H1 (cell line): ENCODE data around the gene LCN2. TPM values are rescaled to one million over a fixed set of nuclear protein-coding genes. Genes with fewer than 3 reads are reported as not detected.
A peak's percentile ranks its signal among the peaks of the same experiment; 100 is the strongest.

ENCODE experiments used
- BACH1 ChIP-seq: IDR thresholded peaks from 2 replicates; pipeline ENCODE4 v1.6.1; 2012; ENCODE audit warnings: low read length, improper control_type of control experiment
- CEBPB ChIP-seq: IDR thresholded peaks from 2 replicates; pipeline ENCODE4 v1.6.1; 2012; ENCODE audit warnings: low read depth, low read length
- CHD2 ChIP-seq: IDR thresholded peaks from 2 replicates; pipeline ENCODE4 v1.6.1; 2012; ENCODE audit warnings: low read length, improper control_type of control experiment
- CHD7 ChIP-seq: fragments of 300-600 bp; sonication (generic); IDR thresholded peaks from 2 replicates; pipeline ENCODE4 v1.7.1; 2012; ENCODE audit warnings: low read length, moderate library complexity, mild to moderate bottlenecking, inconsistent platforms; ENCODE audit not compliant: insufficient replicate concordance
- CTBP2 ChIP-seq: IDR thresholded peaks from 2 replicates; pipeline ENCODE4 v1.7.0; 2011; ENCODE audit warnings: borderline replicate concordance, mild to moderate bottlenecking, moderate library complexity, mixed read lengths, low read length; ENCODE audit not compliant: insufficient read depth, insufficient read length
- HDAC6 ChIP-seq: IDR thresholded peaks from one replicate; pipeline ENCODE4 v1.7.1; 2012; ENCODE audit warnings: low read depth, mild to moderate bottlenecking, inconsistent platforms, low read length, moderate library complexity
- NRF1 ChIP-seq: IDR thresholded peaks from 2 replicates; pipeline ENCODE4 v1.6.1; 2011; ENCODE audit warnings: mild to moderate bottlenecking, low read depth, low read length, improper control_type of control experiment
- POU5F1 ChIP-seq: IDR thresholded peaks from 2 replicates; pipeline ENCODE4 v1.6.1; 2011; ENCODE audit warnings: low read depth, mild to moderate bottlenecking, low read length, moderate library complexity
- RBBP5 ChIP-seq: IDR thresholded peaks from 2 replicates; pipeline ENCODE4 v1.7.1; 2012; ENCODE audit warnings: low read depth, mild to moderate bottlenecking, inconsistent platforms, low read length, moderate library complexity, borderline replicate concordance
- RXRA ChIP-seq: IDR thresholded peaks from 2 replicates; pipeline ENCODE4 v1.6.1; 2011; ENCODE audit warnings: low read depth, mild to moderate bottlenecking, low read length, moderate library complexity; ENCODE audit not compliant: insufficient read depth
- polyA plus RNA-seq, 7 experiments: library from polyadenylated mRNA; depleted of rRNA in 3 of 7; stranded (reverse) in 5 of 7; unstranded in 2 of 7; fragments of >200 nt in 5 of 7; fragments of 200-250 nt in 2 of 7; gene quantifications; 1 replicate in 5 of 7; 2 replicates in 1 of 7; 4 replicates in 1 of 7; pipeline versions ENCODE4 v1.2.1 to v1.2.3, GENCODE V29; 2011 to 2013; ENCODE audit warnings: missing spikeins in 2 of 7, mixed read lengths in 2 of 7
- total RNA-seq: library from RNA; stranded (reverse); fragmentation: NEBNext Ultra II Directional; extraction: Animal tissue kit (Norgen Biotek cat#: 25700); gene quantifications from 2 replicates; pipeline ENCODE4 v1.2.1, GENCODE V29; 2021
- TF ChIP-seq, protein P1 (sequence below): IDR thresholded peaks from 2 replicates; pipeline ENCODE4 v1.6.1; 2012; ENCODE audit warnings: inconsistent platforms

LCN2 gene
- total and polyA plus RNA-seq, 2 of the 8 experiments (the other 6 are each of a cell fraction or from before 2014, with no cell fraction given), result 1.1 to 1.6 TPM

GRCh38 chr9:128191406-128192046 is 42.3 kb downstream of the LCN2 start, which contains the start of gene CIZ1 (continued):
- no peak for TF ChIP-seq CHD7
- TF ChIP-seq HDAC6, result no peak
- TF ChIP-seq CEBPB, result no peak
- TF ChIP-seq CHD2, result no peak
- TF ChIP-seq CTBP2, result no peak
- TF ChIP-seq RXRA, result no peak
- TF ChIP-seq RBBP5, result no peak
- TF ChIP-seq POU5F1, result no peak
- TF ChIP-seq, protein P1, sequence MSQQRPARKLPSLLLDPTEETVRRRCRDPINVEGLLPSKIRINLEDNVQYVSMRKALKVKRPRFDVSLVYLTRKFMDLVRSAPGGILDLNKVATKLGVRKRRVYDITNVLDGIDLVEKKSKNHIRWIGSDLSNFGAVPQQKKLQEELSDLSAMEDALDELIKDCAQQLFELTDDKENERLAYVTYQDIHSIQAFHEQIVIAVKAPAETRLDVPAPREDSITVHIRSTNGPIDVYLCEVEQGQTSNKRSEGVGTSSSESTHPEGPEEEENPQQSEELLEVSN, result no peak
- peak; percentile 39; the same call in 1 of the 2 replicates for TF ChIP-seq BACH1
- no peak for TF ChIP-seq NRF1
